GM19328 (cell line): ENCODE results near the gene WIPI1.

Experiments used
- ATAC-seq: cut with Tn5 transposase; IDR thresholded peaks from one replicate; pipeline ENCODE4 v1.9.1; 2021; ENCODE audit warnings: mild to moderate bottlenecking, moderate library complexity; ENCODE audit not compliant: unreplicated experiment

WIPI1 gene

DNA sequence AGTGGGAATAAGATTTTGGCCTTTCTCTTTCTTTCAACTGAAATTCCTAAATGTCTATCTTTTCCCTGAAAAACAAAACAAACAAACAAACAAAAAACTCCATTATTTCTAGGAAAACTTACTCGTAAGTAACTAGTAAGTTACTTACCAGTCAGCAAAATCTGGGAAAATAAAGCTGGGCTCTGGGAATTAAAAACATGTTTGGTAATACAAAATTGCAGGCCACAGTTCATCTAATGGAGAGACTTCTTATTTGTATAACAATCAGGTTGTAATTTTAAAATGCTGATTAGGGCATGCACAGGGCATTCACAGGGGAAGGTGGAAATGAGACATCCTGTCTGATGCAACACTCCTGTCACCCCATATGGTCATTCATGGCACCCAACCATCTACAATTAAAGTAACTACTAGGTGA is 3.8 kb upstream of the WIPI1 start:
- no peak for ATAC-seq

DNA sequence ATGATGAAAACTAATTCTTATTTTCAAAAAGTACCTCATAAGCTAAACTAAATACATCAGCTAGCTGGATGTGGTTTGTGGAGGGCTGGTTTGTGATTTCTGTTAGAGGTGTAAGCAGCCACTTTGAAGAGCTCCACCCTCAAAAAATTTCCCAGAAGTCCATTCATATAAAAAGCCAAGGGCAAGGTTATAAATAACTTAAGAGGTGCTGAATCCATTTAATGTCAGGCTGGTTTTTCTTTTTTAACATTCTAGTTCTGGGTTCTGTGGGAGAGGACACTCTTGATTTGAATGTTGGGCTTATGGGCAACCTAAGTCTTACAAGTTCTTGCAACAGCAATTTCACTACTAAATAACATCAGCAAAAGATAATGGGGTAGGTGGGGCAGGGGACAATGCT is 3.4 kb upstream of the WIPI1 start:
- no peak for ATAC-seq

DNA sequence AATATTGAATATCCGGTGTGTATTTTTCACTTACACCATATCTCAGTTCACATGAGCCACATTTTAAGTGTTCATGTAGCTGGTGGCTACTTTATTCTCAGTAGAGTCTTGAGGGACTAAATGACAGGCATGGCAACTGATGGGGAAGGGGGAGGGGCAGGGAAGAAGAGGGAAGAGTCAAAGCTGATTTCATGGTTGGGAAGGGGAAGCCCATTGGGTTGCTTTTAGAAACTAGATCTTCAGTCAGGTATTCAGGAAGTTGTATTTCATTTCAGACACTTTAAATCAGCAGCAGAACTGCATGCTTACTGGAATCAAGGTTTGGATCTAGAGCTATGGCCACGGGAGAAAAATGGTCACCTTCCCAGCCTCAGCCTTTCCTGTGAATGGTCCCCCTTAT is 2.9 kb upstream of the WIPI1 start:
- ATAC-seq = no peak

DNA sequence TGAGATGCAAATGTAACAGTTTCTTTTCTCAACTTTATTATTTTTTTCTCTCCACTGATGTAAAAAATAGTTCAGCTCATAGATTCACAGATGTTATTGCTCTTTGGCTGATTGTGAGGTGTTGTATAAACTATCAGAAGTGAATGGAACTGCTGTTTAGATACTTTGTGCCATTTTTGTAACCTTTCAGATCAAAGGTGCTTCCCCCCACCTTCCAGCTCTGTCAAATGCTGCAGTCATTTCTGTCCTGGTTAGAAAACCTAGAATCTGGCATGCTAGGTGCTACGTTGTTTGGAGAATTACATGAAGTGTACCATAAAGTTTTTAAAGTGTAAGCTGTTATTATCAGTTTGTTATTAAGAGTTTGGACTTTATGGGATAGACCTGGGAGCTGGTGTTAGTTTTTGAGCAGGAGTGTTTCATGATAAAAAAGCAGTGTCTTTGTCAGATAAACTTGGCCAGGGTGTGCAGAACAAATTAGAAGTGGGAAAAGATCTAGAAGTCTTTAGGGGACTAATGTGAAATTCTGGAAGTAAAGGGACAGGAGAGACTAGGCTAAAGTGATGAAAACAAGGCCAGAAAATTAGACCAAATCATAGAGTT is 1.8 kb upstream of the WIPI1 start:
- no peak for ATAC-seq

DNA sequence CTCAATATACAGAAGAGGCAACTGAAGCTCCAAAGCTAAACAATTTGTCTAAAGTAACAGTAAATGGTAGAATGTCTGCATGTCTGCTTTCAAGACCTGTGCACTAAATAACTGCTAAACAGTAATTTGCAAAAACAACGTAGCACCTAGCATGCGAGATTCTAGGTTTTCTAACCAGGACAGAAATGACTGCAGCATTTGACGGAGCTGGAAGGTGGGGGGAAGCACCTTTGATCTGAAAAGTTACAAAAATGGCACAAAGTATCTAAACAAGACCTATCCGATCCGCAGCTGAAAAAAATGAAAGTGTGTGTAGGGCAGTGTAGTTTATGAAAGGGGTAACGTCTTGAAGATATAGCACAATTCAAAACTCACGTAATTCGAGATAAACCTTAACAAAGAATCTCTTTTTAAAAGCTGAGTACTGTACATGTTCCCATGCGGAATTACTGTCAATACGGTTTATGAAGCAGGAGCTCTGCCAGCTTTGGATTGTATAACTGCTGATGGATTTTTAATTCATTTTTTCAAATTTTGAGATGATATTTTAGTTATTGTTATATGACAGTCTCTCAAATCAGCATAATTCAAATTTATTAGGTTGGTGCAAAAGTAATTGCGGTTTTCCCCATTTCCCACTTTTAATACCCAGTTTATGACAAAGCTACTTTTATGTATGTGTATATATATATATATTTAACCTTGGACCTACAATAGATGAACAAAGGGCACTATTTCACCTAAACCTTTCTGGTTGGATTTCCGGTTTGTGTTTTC is 1.2 kb upstream of the WIPI1 start:
- ATAC-seq = no peak

DNA sequence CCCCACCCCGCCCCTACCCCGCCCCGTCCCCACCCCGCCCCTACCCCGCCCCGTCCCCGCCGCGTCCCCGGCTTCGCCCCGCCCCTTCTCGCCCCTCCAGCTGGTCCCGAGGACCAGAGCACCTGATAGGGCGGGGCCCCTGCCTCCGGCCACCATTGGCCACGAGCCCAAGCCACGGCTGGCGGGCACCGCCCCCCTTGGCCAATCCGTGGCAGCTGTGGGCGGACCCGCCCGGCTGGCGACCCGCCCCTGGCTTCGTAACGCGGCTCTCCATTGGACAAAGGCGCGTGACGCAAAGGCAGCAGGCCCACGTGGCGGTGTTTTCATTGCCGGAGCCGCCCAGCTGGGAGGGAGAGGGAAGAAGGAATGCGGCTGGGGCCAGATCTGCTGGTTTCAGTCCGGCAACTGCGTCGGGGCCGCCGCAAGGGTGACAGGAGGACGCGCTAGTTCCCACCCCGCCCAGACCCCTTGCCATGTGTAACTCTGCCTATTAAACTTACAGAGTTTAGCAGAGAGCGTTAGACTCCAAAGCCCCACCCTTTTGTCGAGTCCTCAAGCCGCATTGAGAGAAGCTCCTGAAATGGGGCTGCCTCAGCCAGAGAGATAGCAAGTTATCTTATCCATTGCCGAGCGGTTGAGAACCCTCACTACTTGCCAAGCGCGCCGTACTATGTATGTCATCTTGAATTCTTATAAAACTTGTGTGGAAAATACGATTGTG is 403 bp upstream of the WIPI1 start:
- peak; percentile 78 for ATAC-seq

DNA sequence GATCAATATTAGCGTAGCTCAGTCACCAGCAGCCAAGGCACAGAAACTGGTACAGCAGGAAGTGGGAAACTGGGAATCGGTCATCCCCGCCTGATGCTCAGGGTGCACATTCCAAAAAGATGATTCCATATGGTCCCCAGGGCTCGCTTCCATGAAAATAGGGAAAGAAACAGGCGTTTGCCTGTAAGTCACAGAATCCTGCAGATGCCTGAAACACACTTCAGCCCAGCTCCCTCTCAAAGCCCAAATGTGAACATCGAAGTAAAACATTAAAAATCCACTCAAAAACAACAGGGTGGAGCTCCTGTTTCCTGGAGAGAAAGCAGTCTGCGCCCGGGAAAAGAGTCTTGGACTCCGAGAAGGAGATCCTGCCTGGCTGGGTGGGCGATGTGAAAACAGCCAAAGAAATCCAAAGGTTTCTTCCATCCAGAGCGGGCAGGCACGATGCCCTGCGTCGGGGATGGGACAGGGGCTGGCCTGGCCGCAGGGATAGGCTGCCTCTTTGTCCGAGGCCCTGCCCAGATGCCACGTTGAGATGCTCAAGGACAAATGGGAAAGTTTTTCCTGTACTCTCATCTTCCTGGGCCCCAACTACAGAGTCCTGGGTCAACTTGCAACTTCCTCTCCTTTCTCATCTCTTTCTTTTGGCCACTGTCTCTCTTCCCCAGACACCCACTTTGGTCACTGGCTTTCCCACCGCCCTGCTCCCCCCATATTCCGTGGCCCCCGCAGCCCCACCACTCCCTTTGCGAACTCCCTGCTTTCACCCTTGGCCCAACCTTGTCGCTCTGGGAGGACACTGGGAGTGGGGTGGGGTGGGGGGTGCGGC is 743 bp downstream of the WIPI1 start:
- no peak for ATAC-seq

DNA sequence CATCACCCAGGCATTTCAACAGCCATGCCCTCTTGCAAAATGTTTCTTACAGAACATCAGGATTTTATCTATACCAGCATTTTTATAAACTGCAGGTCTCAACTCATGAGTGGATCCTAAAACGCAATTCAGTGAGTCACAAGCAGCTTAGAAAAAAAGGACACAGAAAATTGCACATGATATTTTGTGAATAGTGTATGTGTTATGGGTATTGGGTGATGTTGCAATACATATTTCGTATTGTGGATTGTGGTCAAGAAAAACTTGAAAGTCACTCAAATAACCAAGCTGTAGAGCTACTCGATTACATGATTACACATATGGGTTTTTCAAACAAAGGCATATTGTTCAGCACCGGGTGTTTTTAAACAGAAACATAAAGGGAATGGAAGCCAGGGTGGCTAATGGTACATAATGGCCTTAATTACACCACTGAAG is 1.4 kb downstream of the WIPI1 start:
- ATAC-seq = no peak

DNA sequence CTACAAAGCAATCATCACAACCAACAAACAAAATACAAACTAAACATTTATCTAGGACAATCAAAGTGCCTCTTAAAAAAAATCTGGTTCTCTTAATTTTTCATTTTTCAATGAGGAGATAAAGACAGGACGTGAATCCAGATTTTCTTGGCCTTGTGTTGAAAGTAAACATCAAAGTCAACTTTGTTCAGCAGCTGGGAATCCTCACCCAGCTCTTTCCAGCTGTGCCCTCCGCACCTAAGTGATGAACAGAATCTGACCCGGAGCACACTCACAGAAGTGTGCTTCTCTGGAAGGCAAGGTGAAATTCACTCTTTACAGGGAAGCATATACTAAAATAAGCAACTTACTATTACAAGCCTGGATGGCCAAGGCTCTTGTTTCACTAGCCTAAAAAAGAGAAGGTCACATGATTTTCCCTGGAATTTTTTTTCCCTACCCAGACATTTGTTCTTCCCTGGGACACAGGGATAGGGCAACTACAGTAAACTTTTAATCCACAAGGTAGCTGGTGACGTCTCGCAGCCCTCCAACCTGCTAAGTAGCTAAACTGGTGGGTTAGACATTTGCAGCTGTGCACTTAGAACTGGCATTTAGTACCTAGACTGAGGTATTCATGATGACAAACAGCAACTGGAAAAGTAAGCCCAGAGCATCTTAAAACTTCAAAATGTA is 3.2 kb downstream of the WIPI1 start:
- no peak for ATAC-seq

DNA sequence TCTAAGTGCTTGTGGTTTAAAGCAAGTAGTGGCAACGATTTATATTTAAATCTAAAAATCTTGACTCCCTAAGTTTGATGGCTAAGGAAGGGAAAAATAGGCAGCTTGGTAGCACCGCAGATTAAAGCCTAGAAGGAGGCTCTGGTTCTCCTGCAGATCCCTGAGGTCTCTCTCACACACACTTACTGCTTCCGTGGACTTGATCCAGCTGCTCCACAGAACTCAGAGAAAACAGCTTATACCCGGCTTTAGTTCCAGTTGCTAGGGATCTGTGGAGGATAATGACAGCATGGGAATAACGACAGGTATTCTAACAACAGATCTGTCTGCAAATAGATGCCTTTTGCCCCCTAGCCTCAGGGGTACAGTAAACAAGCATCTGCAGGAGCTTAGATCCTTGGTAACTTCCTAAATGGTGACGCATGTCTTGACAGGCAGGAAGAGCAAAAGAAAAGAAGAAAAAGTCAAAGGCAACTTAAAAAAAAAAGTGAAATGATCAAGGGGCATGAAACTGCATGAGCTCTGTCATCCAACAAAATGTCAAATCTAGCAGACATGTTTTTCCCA is 4.5 kb downstream of the WIPI1 start:
- no peak for ATAC-seq

DNA sequence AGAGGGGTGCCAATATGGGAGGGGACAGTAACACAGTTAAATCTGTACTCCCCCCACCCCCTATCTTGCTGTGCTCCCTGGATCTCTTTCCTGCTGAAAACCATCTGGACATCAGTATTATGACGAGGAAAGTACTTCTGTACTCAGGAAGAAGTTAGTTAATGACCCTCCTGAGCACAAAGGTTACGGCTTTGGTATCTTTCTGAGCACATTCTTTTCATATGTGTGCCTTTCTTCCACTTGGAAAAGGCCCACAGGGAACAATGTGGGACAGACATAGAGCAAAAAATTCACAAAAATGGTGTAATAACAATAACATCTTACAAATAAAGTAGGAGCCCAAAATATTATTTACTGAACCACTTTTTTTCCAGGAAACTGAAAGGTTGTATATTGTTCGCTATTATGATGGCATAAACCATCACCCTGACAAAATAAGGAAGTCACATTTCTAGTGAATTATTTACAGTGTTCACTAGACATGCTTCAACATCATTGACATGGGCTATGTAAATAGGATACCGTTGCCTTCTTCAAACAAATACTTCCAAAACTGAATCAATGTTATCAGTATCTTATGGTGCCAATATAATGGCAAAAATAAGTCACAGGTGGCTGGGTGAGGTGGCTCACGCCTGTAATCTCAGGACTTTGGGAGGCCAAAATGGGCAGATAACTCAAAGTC is 5.5 kb downstream of the WIPI1 start:
- ATAC-seq = no peak

DNA sequence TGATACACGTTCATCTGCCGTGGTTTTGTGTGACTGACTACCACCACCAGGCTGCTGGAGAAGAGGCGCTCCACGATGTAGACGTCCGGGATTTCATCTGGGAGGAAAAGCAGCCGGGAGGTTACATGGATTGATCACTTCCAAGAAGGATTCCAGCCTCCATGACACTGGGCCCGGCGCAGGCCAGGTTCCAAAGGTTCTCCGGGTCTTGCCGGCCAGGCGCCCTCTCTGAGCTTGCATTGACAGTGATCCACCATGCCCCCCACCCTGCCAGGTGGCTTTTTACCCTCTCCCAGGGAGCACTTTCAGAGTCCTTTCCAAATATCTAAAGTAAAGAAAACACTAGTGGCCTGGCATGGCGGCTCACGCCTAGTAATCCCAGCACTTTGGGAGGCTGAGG is 6.5 kb downstream of the WIPI1 start:
- no peak for ATAC-seq

DNA sequence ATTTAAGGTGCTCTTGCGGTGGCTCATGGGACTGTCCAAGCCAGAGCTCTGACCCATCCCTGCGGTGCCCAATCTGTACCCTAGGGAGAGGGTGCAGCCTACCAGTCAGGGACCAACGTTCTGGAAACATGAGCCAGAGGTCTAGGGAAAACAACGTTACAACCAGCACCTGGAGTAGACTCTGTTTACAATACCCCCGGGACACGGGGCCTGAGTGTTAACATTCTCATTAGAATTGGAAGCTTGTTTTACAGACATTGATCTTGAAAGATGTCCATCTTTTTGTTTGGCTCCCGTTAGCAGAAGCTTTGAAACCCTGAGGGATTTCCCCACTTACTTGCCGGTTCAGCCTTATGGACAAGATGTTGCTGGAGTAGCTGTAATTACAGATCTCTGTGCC is 6.9 kb downstream of the WIPI1 start:
- no peak for ATAC-seq

DNA sequence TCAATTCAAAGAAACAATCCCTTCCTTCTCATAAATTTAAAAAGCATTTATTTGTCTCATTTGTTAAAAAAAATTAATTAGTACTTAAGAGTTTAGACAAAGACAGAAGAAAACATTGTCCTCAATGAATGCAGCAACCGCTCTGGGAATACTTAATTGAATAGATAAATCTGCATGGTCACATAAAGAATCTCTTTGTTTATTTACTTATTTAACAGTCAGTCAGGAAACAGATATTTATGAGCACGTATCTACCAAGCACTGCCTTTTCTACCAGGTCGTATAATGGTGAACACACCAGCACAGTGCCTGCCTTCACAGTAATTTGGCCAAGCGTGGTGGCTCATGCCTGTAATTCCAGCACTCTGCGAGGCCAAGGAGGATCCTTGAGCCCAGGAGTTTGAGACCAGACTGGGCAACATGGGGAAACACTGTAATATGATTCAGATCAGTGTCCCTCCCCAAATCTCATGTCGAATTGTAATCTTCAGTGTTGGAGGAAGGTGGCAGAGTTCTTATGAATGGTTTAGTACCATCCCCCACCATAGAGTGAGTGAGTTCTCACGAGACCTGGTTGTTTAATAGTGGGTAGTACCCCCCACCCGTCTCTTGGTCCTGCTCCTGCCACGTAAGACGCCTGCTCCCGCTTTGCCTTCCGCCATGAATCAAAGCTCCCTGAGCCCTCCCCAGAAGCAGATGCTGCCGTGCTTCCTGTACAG is 8.1 kb downstream of the WIPI1 start:
- no peak for ATAC-seq

DNA sequence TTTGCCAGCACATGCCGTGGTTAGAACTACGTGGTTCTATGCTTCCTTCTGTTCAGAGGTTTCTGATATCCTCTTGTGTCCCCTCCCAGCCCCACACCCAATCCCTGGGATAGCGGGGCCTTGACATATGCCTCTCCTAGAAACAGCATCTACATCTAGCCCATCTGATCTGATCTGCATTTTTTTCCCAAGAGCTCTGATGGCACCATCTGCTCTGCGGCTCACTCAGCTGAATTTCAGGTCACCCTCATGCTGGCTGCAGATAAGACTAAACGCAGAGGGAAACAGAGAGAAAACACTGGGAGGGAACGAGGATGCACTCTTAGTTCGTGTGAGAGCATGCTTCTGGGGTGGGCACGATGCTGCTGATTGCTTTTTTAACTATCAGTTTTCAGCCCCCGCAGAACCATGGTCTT is 10.7 kb downstream of the WIPI1 start:
- no peak for ATAC-seq

DNA sequence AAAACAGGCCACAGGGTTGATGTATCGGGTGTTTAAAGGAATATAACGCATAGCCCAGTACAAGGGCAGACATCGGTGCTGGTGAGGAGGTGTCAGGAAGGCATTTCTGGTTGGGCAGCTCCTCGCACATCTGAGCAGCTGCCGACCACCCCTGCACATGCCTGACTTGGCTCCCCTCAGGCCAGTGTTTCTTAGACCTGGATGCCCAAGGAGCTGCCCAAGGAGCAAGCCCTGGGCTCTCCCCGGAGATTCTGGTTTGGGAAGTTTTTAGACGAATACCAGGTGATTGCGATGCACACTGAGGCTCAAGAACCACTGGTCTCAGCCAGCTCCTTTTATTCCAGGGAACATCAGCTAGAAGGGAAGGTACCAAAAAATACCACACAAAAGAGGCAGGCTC is 11.6 kb downstream of the WIPI1 start:
- ATAC-seq = no peak

DNA sequence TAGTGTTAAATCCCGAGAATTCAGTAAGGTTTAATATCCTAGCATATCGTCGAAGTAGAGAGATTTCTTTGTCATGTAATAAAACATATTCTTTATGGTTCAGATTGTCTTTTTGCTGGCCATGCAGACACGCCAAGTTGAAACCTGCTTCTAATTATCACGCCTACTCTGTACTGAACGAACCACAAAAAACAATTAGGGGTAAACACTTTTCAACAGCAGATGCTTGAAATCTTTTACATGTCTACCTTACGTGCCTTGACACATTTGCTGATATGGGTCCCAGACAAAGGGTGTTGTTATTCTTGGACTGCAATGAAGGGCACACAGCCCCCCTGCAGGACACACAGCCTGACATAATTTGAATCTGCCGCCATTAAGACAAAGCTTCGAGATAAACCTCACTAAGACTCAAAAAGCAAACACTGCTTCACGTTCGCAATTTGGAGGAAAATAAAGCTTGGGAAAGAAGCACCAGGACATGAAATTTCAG is 13.3 kb downstream of the WIPI1 start:
- no peak for ATAC-seq

DNA sequence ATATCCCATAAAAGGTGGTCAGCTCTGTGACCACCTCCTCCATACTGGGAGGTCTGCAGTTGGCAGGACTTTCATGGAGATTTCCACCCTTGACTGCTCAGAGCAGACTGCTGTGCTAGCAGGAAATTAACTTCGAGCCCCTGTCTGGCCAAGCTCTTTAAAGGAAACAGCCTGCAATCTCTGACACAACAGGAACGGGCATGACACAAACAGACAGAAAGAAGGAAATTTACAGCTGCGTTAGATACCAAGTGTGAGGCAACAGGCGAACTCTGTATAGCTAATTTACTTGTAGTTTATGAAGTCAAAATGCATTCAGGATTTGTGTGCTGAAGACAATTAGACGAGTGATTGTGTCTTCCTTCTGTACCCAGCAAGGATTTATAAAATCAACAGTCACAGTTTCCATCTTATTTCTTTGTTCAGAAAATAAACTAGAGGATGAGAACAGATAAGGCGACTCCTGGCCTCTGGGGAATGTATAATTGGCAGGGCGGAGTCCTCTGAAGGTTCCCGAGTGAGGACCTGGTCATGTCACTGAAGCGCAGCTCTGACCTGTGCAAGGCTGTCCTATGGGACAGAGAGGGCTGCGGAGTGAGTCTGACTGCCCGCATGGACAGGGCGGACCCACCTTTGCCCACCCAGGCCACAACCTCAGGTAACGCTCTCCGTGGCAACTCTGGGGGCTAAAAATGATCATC is 16.1 kb downstream of the WIPI1 start:
- ATAC-seq = no peak
